GM12865 (cell line): ENCODE measurements around the gene MRGPRE.

Experiments used
- DNase-seq: peaks from one replicate; pipeline ENCODE4 v3.0.0; 2010; ENCODE audit warnings: low read depth
- H3K4me3 ChIP-seq: 2 replicates; pipeline ENCODE4 v1.5.1; 2011; ENCODE audit warnings: mild to moderate bottlenecking, low read depth, low read length, control low read depth
- CTCF ChIP-seq: IDR thresholded peaks from 2 replicates; pipeline ENCODE4 v1.5.1; 2011; ENCODE audit warnings: low read length, control low read depth, low read depth, inconsistent platforms; ENCODE audit not compliant: insufficient read depth; ENCODE audit errors: missing control alignments

Gene MRGPRE

GRCh38 chr11:3222941-3223915, 9.0 kb downstream of the MRGPRE start:
- H3K4me3 ChIP-seq: no peak overlapping the region
- TF ChIP-seq CTCF: no peak
- DNase-seq: no peak

DNA sequence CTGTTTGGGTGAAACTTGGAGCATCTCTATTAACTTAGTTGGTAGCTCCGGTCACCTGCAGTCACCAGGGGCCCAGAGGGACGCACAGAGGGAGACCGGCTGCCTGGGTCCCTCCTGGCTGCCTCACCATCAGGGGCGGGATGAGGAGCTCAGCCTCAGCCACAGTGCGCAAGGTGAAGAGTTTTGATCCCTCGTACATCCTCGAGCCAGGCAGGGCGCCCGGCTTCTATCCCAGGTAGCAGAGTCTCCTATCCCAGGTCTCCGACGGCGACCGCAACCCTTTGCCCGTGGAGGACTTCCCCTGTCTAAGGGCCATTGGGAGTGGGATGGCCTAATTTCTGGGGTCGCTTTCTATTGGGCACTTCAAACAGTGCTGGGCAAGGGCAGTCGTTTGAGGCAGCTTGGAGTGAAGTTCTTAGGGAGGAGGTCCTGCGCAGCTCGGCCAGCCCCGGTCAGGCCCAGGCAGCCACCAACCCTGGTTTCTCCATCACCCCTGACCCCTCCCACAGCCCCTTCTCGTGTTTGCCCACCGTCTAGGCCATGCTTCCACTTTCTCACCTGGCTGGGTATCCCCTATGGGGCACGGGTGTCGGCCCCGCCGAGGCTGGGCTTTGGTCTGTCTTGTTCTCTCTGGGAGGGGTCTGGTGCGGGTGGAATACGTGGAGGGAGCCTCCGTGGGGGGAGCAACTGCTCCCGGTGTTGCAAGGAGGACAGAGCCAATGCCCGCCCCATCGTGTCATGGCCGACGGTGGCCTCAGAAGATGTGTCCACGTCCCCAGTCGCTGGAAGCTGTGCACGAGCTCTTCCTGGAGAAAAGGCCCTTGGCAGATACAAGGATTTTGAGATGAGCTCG, 10.0 kb downstream of the MRGPRE start:
- no peak overlapping the region for H3K4me3 ChIP-seq
- no peak for TF ChIP-seq CTCF
- no peak for DNase-seq

DNA sequence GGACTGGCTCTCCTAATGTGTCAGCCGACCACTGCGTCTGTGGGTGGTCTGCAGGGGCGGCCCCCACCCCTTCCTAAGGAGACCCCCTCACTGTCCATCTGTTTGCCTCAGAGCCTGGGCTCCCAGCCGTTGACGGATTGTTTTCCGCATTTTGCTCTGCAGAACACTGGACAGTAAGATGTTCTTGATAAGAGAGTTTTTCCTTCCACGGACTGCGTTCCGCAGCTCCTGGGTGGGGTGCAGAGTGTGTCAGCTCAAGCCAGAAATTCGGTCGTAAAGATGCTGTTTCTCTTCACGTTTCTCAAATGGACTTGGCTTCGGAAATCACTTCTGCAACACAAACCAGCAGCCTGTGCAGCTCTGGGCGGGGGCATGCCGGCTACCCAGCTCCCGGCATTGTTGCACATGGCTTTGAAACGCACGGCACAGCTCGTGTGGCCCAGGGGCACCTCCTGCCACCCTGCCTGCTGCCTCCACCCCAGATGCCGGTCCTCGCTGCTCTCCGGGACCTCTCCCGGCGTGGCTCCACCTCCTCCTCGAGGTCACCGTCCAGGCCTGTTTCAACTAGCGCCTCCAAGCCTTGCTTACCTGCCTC, 10.7 kb downstream of the MRGPRE start:
- H3K4me3 ChIP-seq: no peak overlapping the region
- no peak for DNase-seq
- TF ChIP-seq CTCF: no peak

DNA sequence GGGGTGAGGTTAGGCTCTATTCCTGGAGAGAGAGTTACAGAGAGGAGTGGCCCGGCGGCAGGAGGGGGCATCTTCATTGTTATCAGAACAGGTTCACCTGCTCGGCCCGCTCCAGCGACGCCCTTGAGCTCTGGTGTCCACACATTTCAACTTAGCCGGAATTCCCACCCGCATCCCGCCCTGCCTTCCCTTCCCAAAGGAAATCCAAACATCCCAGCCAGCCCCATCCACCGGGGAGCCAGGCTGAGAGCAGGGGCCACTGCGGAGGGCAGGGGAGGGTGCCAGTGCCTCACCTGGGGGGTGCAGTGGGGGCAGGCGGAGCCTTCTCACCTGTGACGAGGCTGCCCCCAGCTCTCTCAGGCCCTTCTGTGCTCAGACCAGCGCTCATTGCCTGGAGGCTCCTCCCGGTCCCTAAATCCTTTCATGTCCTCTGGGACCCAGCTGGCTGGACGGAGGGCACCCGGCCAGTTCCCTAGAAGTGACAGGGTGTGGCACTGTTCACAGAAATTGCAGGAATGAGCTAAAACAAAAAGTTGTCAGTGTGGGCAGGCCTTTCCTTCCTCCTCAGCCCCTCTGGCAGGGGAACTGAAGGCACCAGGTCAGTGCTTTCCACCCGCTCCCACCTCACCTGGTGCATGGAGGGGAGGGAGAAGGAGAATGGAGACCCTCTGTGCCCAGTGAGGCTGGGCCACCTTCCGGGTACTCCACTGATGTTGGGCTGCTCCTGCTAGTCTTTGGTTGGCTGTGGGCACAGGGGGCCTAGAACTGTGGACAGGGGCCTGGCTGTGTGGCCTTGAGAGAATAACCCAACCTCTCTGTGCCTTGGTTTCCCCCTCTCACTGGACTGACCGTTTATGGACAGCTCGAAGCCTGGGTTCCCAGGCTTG, 11.5 kb downstream of the MRGPRE start:
- DNase-seq: no peak
- no peak for TF ChIP-seq CTCF
- H3K4me3 ChIP-seq: no peak overlapping the region

DNA sequence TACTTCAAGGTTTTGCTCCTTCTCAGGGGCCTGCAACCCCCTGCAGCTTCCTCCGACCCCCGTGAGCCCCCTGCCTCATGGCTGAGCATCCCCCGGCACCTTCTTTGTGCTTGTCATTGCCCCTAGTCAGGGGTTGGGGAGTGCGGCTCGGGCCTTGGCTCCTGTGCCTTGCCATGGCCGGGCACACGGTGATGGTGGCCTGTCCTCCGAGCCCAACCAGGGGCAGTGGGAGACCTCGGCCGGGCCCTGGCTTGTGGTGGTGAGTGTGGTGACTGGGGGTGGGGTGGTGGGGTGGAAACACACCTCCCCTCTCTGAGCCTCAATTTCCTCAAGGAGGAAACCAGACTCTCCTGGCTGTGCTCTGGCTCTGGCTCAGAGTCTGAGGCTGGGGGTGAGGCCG, 12.1 kb downstream of the MRGPRE start:
- no peak overlapping the region for H3K4me3 ChIP-seq
- TF ChIP-seq CTCF: no peak
- DNase-seq: no peak
